Germinal center (tissue), 1 donor: ENCODE measurements around the gene LCE2C.
"Not testable (repeated sequence)": the region's sequence is repeated elsewhere in the genome, so short reads cannot be mapped to it uniquely, and the experiment has no call there.

Source experiments
- DNase-seq: peaks from one replicate; pipeline ENCODE4 v3.0.0; 2012; ENCODE audit warnings: mixed read lengths, low spot score

Gene LCE2C

GRCh38 chr1:152674983-152675382 is at the start of gene LCE2C:
TSS of gene LCE2C (plus strand) at chr1:152675279. CDS start at chr1:152676016, 737 bp downstream.
- DNase-seq, result not testable (repeated sequence)

- no peak for DNase-seq
Measured at GRCh38 chr1:152626744-152627143, 48.3 kb upstream of the LCE2C start.

- no peak for DNase-seq
Measured at GRCh38 chr1:152630596-152630995, 44.5 kb upstream of the LCE2C start.

GRCh38 chr1:152640351-152640750 is 34.7 kb upstream of the LCE2C start:
- no peak for DNase-seq

- DNase-seq, result no peak
Measured at GRCh38 chr1:152643945-152644344, 31.1 kb upstream of the LCE2C start.

- DNase-seq, result no peak
Measured at GRCh38 chr1:152645146-152645545, 29.9 kb upstream of the LCE2C start.

GRCh38 chr1:152646656-152647055 is 28.4 kb upstream of the LCE2C start:
- no peak for DNase-seq

GRCh38 chr1:152654110-152654509 is 21.0 kb upstream of the LCE2C start:
- DNase-seq, result peak; percentile 45

GRCh38 chr1:152656459-152656858 is 18.6 kb upstream of the LCE2C start:
- DNase-seq, result no peak

- no peak for DNase-seq
Measured at GRCh38 chr1:152657677-152658076, 17.4 kb upstream of the LCE2C start.

GRCh38 chr1:152658649-152659048 is 16.4 kb upstream of the LCE2C start:
- no peak for DNase-seq

- DNase-seq, result no peak
Measured at GRCh38 chr1:152663098-152663497, 12.0 kb upstream of the LCE2C start, which contains the start of gene LCE2D. TSS of gene LCE2D (plus strand) at chr1:152663380. CDS start at chr1:152664106, 726 bp downstream.

- not testable (repeated sequence) for DNase-seq
Measured at GRCh38 chr1:152666171-152666570, 8.9 kb upstream of the LCE2C start.

- no peak for DNase-seq
Measured at GRCh38 chr1:152667648-152668047, 7.4 kb upstream of the LCE2C start.

- no peak for DNase-seq
Measured at GRCh38 chr1:152673016-152673415, 2.1 kb upstream of the LCE2C start.

- DNase-seq, result no peak
Measured at GRCh38 chr1:152679459-152679858, 4.4 kb downstream of the LCE2C start.

- DNase-seq, result no peak
Measured at GRCh38 chr1:152681616-152682015, 6.5 kb downstream of the LCE2C start.

- no peak for DNase-seq
Measured at GRCh38 chr1:152683846-152684245, 8.8 kb downstream of the LCE2C start.

GRCh38 chr1:152685823-152686222 is 10.7 kb downstream of the LCE2C start, which contains the start of gene LCE2B:
TSS of gene LCE2B (plus strand) at chr1:152686123. CDS start at chr1:152686844, 721 bp downstream.
- not testable (repeated sequence) for DNase-seq

- DNase-seq, result no peak
Measured at GRCh38 chr1:152697701-152698600, 22.9 kb downstream of the LCE2C start, which contains the start of gene LCE2A. TSS of gene LCE2A (plus strand) at chr1:152698345. CDS start at chr1:152698902, 557 bp downstream.

- DNase-seq, result no peak
Measured at GRCh38 chr1:152699746-152700145, 24.7 kb downstream of the LCE2C start.

- DNase-seq, result no peak
Measured at GRCh38 chr1:152707860-152708259, 32.8 kb downstream of the LCE2C start, which contains the start of gene LCE4A. TSS of gene LCE4A (plus strand) at chr1:152708160. CDS start at chr1:152709076, 916 bp downstream.

- DNase-seq, result no peak
Measured at GRCh38 chr1:152718238-152718637, 43.2 kb downstream of the LCE2C start.
